HepG2 (cell line): ENCODE measurements around the gene PPP4R4. TPM values are rescaled to one million over a fixed set of nuclear protein-coding genes. Genes with fewer than 3 reads are reported as not detected.

Source experiments
- BCL3 ChIP-seq: sonication (generic); formaldehyde crosslinking; IDR thresholded peaks from 2 replicates; pipeline ENCODE4 v1.5.1; 2020; ENCODE audit warnings: mild to moderate bottlenecking, missing genetic modification reagents, moderate library complexity
- BRD4 ChIP-seq: sonication (generic); formaldehyde crosslinking; IDR thresholded peaks from 2 replicates; pipeline ENCODE4 v1.4.0; 2020; ENCODE audit warnings: missing genetic modification reagents
- FOSL1 ChIP-seq: sonication (generic); formaldehyde crosslinking; IDR thresholded peaks from 2 replicates; pipeline ENCODE4 v1.9.0; 2021; ENCODE audit warnings: missing genetic modification reagents, borderline replicate concordance
- PATZ1 ChIP-seq: sonication (generic); formaldehyde crosslinking; IDR thresholded peaks from 2 replicates; pipeline ENCODE4 v1.4.0; 2020; ENCODE audit warnings: missing genetic modification reagents
- RFX3 ChIP-seq: IDR thresholded peaks from 2 replicates; pipeline ENCODE4 v1.6.1; 2016; ENCODE audit warnings: missing biosample characterization, missing genetic modification reagents
- ZFP91 ChIP-seq: sonication (generic); formaldehyde crosslinking; IDR thresholded peaks from 2 replicates; pipeline ENCODE4 v1.9.0; 2022; ENCODE audit warnings: missing genetic modification reagents, mild to moderate bottlenecking, borderline replicate concordance
- ZNF317 ChIP-seq: sonication (generic); formaldehyde crosslinking; IDR thresholded peaks from 2 replicates; pipeline ENCODE4 v1.5.0; 2020; ENCODE audit warnings: mild to moderate bottlenecking, missing genetic modification reagents
- polyA plus RNA-seq, 8 experiments: library from polyadenylated mRNA; depleted of rRNA in 3 of 8; stranded (reverse) in 7 of 8; unstranded in 1 of 8; fragments of >200 nt; fragmentation: Illumina TruSeq in 4 of 8; extraction: Trizol in 4 of 8; gene quantifications; 2 replicates each; pipeline versions ENCODE4 v1.2.1 to v1.2.3, GENCODE V29; 2011 to 2016; ENCODE audit warnings: low read depth in 4 of 8, missing spikeins in 1 of 8, mixed read lengths in 1 of 8; ENCODE audit not compliant: insufficient read depth in 1 of 8
- total RNA-seq, 5 experiments: library from RNA; depleted of rRNA; stranded (reverse); fragments of >200 nt; fragmentation: Illumina TruSeq; extraction: Trizol; gene quantifications; 2 replicates each; pipeline ENCODE4 v1.2.3, GENCODE V29; 2016; ENCODE audit warnings: low read depth in 1 of 5

The PPP4R4 gene
- total and polyA plus RNA-seq, 2 of the 13 experiments (the other 11 are each of a cell fraction or from before 2014, with no cell fraction given), result 9.5 to 19.8 TPM

GRCh38 chr14:94291159-94291905, 117.2 kb downstream of the PPP4R4 start (continued):
- TF ChIP-seq PATZ1, result no peak
- TF ChIP-seq BCL3 (CRISPR knock-in tag), result no peak
- no peak for TF ChIP-seq FOSL1 (CRISPR knock-in tag)
- peak; percentile 55; the same call in 1 of the 2 replicates for TF ChIP-seq ZFP91 (CRISPR knock-in tag)
- TF ChIP-seq ZNF317 (CRISPR knock-in tag), result 0 out of 2 replicates have a peak, but pooled peaks have one; percentile 15
- TF ChIP-seq BRD4 (CRISPR knock-in tag), result 0 out of 2 replicates have a peak, but pooled peaks have one; percentile 35
- TF ChIP-seq RFX3 (CRISPR knock-in tag), result no peak
